Measurements from ENCODE around the gene BEND3. TPM values are rescaled to one million over a fixed set of nuclear protein-coding genes. Genes with fewer than 3 reads are reported as not detected.
"Not testable (repeated sequence)": the region's sequence is repeated elsewhere in the genome, so short reads cannot be mapped to it uniquely, and the experiment has no call there.

The BEND3 gene
- polyA plus RNA-seq (2011; rRNA removed) (2.2 and 2.7 TPM in 2 replicates), polyA plus RNA-seq (2017; fragmentation: RNase III; extraction: RNeasy Plus Mini Kit Qiagen cat#74134 plus additional on column Dnase treatment) (2.3 to 2.7 TPM (median 2.4 TPM) in 3 replicates), polyA minus RNA-seq (2011; rRNA and poly(A)+ RNA removed) (6.4 and 6.5 TPM in 2 replicates)
- polyA plus RNA-seq (2012; cell fraction: cytosol; rRNA removed): 2.1 and 2.9 TPM in 2 replicates
- polyA plus RNA-seq (2012; cell fraction: nucleus; rRNA removed): 4.4 and 4.7 TPM in 2 replicates

- no peak for FAIRE-seq
- peak within 1 kb of the TSS; percentile 97 for H3K4me3 ChIP-seq
- no CpG with 5 or more reads among the region's 109 CpGs for WGBS (ENCODE audit: missing lambda C conversion rate)
- DNase-seq (ENCODE audit: low read depth in 1 of 2, low spot score in 1 of 2): peak in 1 of 2 experiments; percentile 42
- ChIA-PET POLR2A (interaction anchor here (1.1 to 1.2 kb wide), 2 partner anchors 344 to 842 kb away, joined by 3 to 5 read pairs; partner anchors contain the start of gene PDSS2), CTCF (interaction anchor here (0.9 to 1.0 kb wide), 2 partner anchors 9 to 11 kb away, joined by 3 to 7 read pairs; no protein-coding TSS in a partner anchor)
- H3K4me2 ChIP-seq: peak within 1 kb of the TSS; percentile 81
- TF ChIP-seq HOXA7 (CRISPR knock-in tag; IDR thresholded peaks at IDR 0.05) (no peak), POLR2A (IDR thresholded peaks at IDR 0.05; ENCODE audit: low read length) (0 out of 2 replicates have a peak, but pooled peaks have one; percentile 3)
- peaks cover 10% of the 10 kb centered on the region for H3K4me1 ChIP-seq
- ATAC-seq: peak; percentile 17 to 58; a peak in 4 of 6 replicates
- H3K9me3 ChIP-seq: no peaks in the 10 kb centered on the region
- peak within 1 kb of the TSS; percentile 97 to 100 for H3K27ac ChIP-seq
Observed at GRCh38 chr6:107114926-107115694, at the start of gene BEND3. Gene BEND3 (minus strand): TSS chr6:107115515. CDS start chr6:107099285, 16,230 bp downstream.

GRCh38 chr6:107164299-107164698 is 49.0 kb upstream of the BEND3 start:
- H3K4me1 ChIP-seq; POLR2A ChIA-PET; H3K4me3 ChIP-seq; CTCF ChIA-PET; ATAC-seq; FAIRE-seq; H3K9me3 ChIP-seq; H3K4me2 ChIP-seq; DNase-seq (ENCODE audit: low read depth in 1 of 2, low spot score in 1 of 2); H3K27ac ChIP-seq: not testable (repeated sequence)
- WGBS (ENCODE audit: missing lambda C conversion rate): 83% methylated on average over 4 of the region's 5 CpGs

GRCh38 chr6:107161521-107161920 is 46.2 kb upstream of the BEND3 start:
- Histone ChIP-seq H3K9me3 (no peaks in the 10 kb centered on the region), H3K4me1 (no peaks in the 10 kb centered on the region), H3K4me2 (no peak overlapping the region), H3K4me3 (no peak overlapping the region), H3K27ac (no peak overlapping the region)
- TF ChIP-seq RCOR1 (IDR thresholded peaks at IDR 0.05; ENCODE audit: low read depth, low read length) (no peak), PHF8 (IDR thresholded peaks at IDR 0.05; ENCODE audit: borderline replicate concordance, low read depth) (no peak)
- CTCF ChIA-PET: no interaction called here
- 98% methylated on average over 3 of the region's 3 CpGs for WGBS (ENCODE audit: missing lambda C conversion rate)
- ATAC-seq (no peak), FAIRE-seq (no peak), DNase-seq (ENCODE audit: low read depth in 1 of 2, low spot score in 1 of 2) (no peak)
- POLR2A ChIA-PET: no interaction called here

- no peak overlapping the region for H3K4me3 ChIP-seq
- ATAC-seq (no peak), DNase-seq (ENCODE audit: low read depth in 1 of 2, low spot score in 1 of 2) (no peak), FAIRE-seq (no peak)
- no peak overlapping the region for H3K4me2 ChIP-seq
- 83% methylated on average over 2 of the region's 2 CpGs for WGBS (ENCODE audit: missing lambda C conversion rate)
- TF ChIP-seq EHF (CRISPR knock-in tag; IDR thresholded peaks at IDR 0.05) (no peak), CEBPB (IDR thresholded peaks at IDR 0.05) (no peak)
- peaks cover 15% of the 10 kb centered on the region for H3K4me1 ChIP-seq
- CTCF ChIA-PET: no interaction called here
- POLR2A ChIA-PET: no interaction called here
- H3K9me3 ChIP-seq: no peaks in the 10 kb centered on the region
- no peak overlapping the region for H3K27ac ChIP-seq
Observed at GRCh38 chr6:107156617-107157016, 41.3 kb upstream of the BEND3 start.

GRCh38 chr6:107154801-107155160 is 39.5 kb upstream of the BEND3 start:
- H3K4me2 ChIP-seq: no peak overlapping the region
- CTCF ChIA-PET: interaction anchor here (0.6 kb wide), 1 partner anchor 14 kb away, joined by 3 read pairs; no protein-coding TSS in a partner anchor
- H3K27ac ChIP-seq: no peak overlapping the region
- H3K4me1 ChIP-seq: peaks cover 15% of the 10 kb centered on the region
- POLR2A ChIA-PET: no interaction called here
- H3K4me3 ChIP-seq: no peak overlapping the region
- TF ChIP-seq CHD4 (IDR thresholded peaks at IDR 0.05; ENCODE audit: borderline replicate concordance): no peak
- TF ChIP-seq NFE2L2 (conservative IDR thresholded peaks at IDR 0.05; ENCODE audit: low read length): no peak
- no peak for TF ChIP-seq RFX5 (IDR thresholded peaks at IDR 0.05)
- no peak for TF ChIP-seq HMGXB4 (CRISPR knock-in tag; IDR thresholded peaks at IDR 0.05; ENCODE audit: borderline replicate concordance)
- TF ChIP-seq BCL3 (IDR thresholded peaks at IDR 0.05): no peak
- TF ChIP-seq JUN (IDR thresholded peaks at IDR 0.05): no peak
- TF ChIP-seq HOXA7 (CRISPR knock-in tag; IDR thresholded peaks at IDR 0.05): no peak
- TF ChIP-seq HDAC2 (IDR thresholded peaks at IDR 0.05): no peak
- TF ChIP-seq KDM5A (IDR thresholded peaks at IDR 0.05): no peak
- TF ChIP-seq ATOH8 (CRISPR knock-in tag; IDR thresholded peaks at IDR 0.05; ENCODE audit: low read depth): no peak
- TF ChIP-seq JUNB (IDR thresholded peaks at IDR 0.05): no peak
- no peak for TF ChIP-seq EHMT2 (IDR thresholded peaks at IDR 0.05; ENCODE audit: low read depth)
- no peak for TF ChIP-seq RARB (CRISPR knock-in tag; IDR thresholded peaks at IDR 0.05)
- no peak for TF ChIP-seq TP53 (CRISPR knock-in tag; IDR thresholded peaks at IDR 0.05)
- TF ChIP-seq BHLHE40 (IDR thresholded peaks at IDR 0.05; ENCODE audit: low read depth, low read length): no peak
- TF ChIP-seq PHF8 (IDR thresholded peaks at IDR 0.05; ENCODE audit: borderline replicate concordance, low read depth): no peak
- TF ChIP-seq CBX8 (IDR thresholded peaks at IDR 0.05): no peak
- FAIRE-seq (no peak), ATAC-seq (no peak), DNase-seq (ENCODE audit: low read depth in 1 of 2, low spot score in 1 of 2) (no peak)
- H3K9me3 ChIP-seq: no peaks in the 10 kb centered on the region
- WGBS (ENCODE audit: missing lambda C conversion rate): 98% methylated on average over 2 of the region's 2 CpGs
